Mucosa of stomach (tissue), 1 donor: Measurements from ENCODE around the gene AFG3L2.

Experiments
- H3K27me3 ChIP-seq: one replicate; pipeline ENCODE4 v1.7.0; 2013; ENCODE audit warnings: mild to moderate bottlenecking, low read length; ENCODE audit not compliant: control insufficient read depth, insufficient read depth
- H3K36me3 ChIP-seq: one replicate; pipeline ENCODE4 v1.7.0; 2013; ENCODE audit warnings: low read length; ENCODE audit not compliant: control insufficient read depth, insufficient read depth
- H3K4me1 ChIP-seq: one replicate; pipeline ENCODE4 v1.7.0; 2013; ENCODE audit warnings: mild to moderate bottlenecking, low read length; ENCODE audit not compliant: control insufficient read depth, insufficient read depth
- H3K4me3 ChIP-seq: one replicate; pipeline ENCODE4 v1.7.0; 2013; ENCODE audit warnings: low read length
- H3K9ac ChIP-seq: one replicate; pipeline ENCODE4 v1.7.0; 2013; ENCODE audit warnings: mild to moderate bottlenecking, low read length, moderate library complexity
- H3K9me3 ChIP-seq: one replicate; pipeline ENCODE4 v1.7.0; 2013; ENCODE audit warnings: mild to moderate bottlenecking, low read length, moderate library complexity; ENCODE audit not compliant: control insufficient read depth
- donor health status: Pancreatic carcinoma.

AFG3L2 gene

GRCh38 chr18:12327510-12328178, 49.4 kb downstream of the AFG3L2 start:
- peaks cover 19% of the 10 kb centered on the region for H3K4me1 ChIP-seq
- no peak overlapping the region for H3K9ac ChIP-seq
- no peaks in the 10 kb centered on the region for H3K27me3 ChIP-seq
- no peak overlapping the region for H3K4me3 ChIP-seq
- H3K36me3 ChIP-seq: peaks cover 4% of the 10 kb centered on the region
- no peaks in the 10 kb centered on the region for H3K9me3 ChIP-seq

DNA sequence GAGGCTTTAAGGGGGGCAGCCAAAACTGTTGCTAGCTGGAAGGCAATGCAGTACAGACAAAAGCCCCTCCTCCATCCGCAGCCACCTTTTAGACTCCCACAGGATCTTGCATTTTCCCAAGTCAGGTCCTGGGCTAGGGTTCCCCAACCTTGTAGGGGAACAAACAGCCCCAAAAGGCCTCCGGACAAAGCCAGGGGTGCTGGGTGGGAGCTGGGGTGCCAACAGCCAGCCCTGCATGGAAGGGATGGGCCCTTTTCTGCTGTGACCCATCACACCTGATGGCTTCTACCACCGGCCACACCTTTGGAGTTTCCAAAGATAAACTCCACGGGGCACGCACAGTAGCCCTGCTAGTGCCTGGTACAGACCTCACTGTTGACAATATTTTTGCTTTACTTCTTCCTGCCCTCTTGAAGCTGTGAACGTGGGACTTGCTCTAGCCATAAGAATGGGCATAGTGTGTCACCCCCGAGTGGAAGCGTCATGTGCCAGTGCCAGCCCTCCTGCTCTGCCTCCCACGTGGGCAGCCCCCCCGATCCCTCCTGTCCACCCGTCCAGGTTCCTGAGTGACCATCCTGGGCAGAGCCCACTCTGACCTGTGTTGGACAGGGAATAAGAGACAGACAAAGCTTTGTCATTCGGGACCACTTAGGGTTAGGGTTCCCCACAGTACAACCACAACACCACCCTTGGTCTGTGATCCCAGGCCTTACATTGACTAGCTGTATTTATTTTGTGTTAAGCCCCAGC, 50.1 kb downstream of the AFG3L2 start:
- H3K27me3 ChIP-seq: no peaks in the 10 kb centered on the region
- H3K9me3 ChIP-seq: no peaks in the 10 kb centered on the region
- H3K36me3 ChIP-seq: peaks cover 4% of the 10 kb centered on the region
- no peak overlapping the region for H3K4me3 ChIP-seq
- no peak overlapping the region for H3K9ac ChIP-seq
- H3K4me1 ChIP-seq: peaks cover 19% of the 10 kb centered on the region

DNA sequence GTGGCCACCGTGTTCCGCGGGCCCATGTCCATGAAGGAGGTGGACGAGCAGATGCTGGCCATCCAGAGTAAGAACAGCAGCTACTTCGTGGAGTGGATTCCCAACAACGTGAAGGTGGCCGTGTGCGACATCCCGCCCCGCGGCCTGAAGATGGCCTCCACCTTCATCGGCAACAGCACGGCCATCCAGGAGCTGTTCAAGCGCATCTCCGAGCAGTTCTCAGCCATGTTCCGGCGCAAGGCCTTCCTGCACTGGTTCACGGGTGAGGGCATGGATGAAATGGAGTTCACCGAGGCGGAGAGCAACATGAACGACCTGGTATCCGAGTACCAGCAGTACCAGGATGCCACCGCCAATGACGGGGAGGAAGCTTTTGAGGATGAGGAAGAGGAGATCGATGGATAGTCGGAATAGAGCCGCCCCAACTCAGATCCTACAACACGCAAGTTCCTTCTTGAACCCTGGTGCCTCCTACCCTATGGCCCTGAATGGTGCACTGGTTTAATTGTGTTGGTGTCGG, 51.2 kb downstream of the AFG3L2 start:
- Histone ChIP-seq H3K4me1 (peaks cover 19% of the 10 kb centered on the region), H3K4me3 (no peak overlapping the region), H3K27me3 (no peaks in the 10 kb centered on the region), H3K36me3 (peaks cover 4% of the 10 kb centered on the region), H3K9me3 (no peaks in the 10 kb centered on the region), H3K9ac (no peak overlapping the region)

GRCh38 chr18:12324991-12325725, 51.9 kb downstream of the AFG3L2 start:
- H3K9me3 ChIP-seq: no peaks in the 10 kb centered on the region
- H3K36me3 ChIP-seq: peaks cover 4% of the 10 kb centered on the region
- H3K9ac ChIP-seq: no peak overlapping the region
- peaks cover 19% of the 10 kb centered on the region for H3K4me1 ChIP-seq
- no peak overlapping the region for H3K4me3 ChIP-seq
- no peaks in the 10 kb centered on the region for H3K27me3 ChIP-seq

DNA sequence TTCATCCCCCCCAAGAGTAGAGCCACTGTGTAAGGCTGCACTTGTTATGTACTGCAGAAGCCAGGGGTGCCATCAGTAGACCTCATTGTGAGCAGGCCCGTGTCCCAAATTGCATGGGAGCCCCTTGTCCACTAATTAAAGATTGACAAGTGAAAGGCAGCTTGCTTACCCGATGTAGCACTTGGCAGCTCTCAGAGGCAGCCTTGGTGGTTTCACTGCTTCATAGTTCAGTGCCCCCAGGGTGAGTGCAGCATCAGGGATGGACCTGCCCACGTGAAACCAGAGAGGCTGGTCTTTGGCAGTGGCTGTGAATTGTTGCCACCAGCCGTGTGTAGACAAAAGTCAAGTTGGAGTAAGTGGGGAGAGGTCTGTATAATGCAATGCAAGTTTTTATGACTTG, 55.7 kb downstream of the AFG3L2 start:
- H3K36me3 ChIP-seq: no peaks in the 10 kb centered on the region
- H3K4me1 ChIP-seq: peaks cover 8% of the 10 kb centered on the region

DNA sequence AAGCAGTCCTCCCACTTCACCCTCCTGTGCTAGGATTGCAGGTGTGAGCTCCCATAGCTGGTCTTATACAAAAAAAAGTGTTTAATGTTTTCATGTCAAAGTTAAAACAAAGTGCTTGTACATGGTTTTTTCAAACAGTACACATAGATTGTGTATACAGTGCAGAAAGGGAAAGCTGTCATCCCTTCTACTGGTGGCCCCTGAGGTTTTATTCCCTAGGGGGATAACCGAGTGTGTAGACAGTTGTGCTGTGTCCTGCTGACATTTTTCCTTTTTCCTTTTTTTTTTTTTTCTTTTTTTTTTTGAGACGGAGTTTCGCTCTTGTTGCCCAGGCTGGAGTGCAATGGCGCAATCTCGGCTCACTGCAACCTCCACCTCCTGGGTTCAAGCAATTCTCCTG, 58.2 kb downstream of the AFG3L2 start:
- Histone ChIP-seq H3K4me3 (no peak overlapping the region), H3K4me1 (peaks cover 11% of the 10 kb centered on the region), H3K9ac (no peak overlapping the region), H3K9me3 (no peaks in the 10 kb centered on the region), H3K36me3 (no peaks in the 10 kb centered on the region), H3K27me3 (no peaks in the 10 kb centered on the region)

More for the DNA sequence above, 55.7 kb downstream of the AFG3L2 start:
- Histone ChIP-seq H3K9me3 (no peaks in the 10 kb centered on the region), H3K9ac (no peak overlapping the region), H3K27me3 (no peaks in the 10 kb centered on the region), H3K4me3 (no peak overlapping the region)

DNA sequence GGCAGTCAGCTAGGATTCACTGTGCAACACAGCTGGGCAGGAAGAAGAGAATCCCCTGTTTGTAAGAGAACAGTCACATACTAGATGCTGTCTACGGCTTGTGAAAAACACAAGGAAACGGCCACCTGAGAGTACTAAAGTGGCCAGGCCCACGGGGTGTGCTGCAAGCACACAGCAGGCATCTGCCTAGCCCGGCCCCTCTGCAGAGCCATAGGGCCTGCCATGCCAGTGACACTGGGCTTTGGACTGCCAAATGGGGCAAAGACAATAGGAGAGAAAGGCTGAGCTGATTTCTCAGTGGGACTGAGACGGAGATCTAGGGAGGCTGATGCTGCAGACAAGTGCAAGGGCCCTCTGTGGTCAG, 58.7 kb downstream of the AFG3L2 start:
- H3K27me3 ChIP-seq: no peaks in the 10 kb centered on the region
- peaks cover 16% of the 10 kb centered on the region for H3K4me1 ChIP-seq
- H3K36me3 ChIP-seq: no peaks in the 10 kb centered on the region
- no peak overlapping the region for H3K9ac ChIP-seq
- H3K4me3 ChIP-seq: no peak overlapping the region
- H3K9me3 ChIP-seq: no peaks in the 10 kb centered on the region

DNA sequence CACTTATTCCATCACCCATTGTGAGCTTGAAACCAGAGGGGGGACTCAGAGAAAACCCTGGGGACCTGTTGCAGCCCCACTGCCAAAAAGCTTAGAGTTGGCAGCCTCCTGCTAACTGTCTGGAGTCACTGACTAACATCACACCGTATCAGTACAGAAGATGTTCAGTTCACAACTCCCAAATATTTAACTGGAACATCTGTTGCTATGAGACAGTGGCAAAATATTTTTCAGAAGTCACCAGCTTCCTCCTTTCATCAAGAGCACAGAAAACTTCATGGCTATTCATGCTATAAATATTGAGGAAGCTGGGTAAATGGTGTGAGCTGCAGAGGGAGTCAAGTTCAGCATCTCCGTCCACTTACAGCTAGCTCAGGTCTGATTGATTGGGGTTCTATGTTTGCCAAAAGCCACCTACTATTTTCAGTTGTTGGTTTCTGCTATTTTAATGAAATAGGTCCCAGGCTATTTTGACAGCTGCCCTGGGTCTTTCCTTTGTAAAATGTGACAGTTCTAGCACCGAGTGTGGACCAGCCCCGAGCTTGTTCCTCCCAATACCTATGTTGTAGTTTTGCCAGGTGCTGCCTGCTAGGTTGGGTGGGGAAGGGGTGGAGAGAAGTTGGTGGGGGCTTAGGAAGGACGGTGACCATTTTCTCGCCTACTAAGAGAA, 59.2 kb downstream of the AFG3L2 start:
- no peaks in the 10 kb centered on the region for H3K36me3 ChIP-seq
- no peaks in the 10 kb centered on the region for H3K27me3 ChIP-seq
- peaks cover 18% of the 10 kb centered on the region for H3K4me1 ChIP-seq
- no peak overlapping the region for H3K4me3 ChIP-seq
- no peaks in the 10 kb centered on the region for H3K9me3 ChIP-seq
- H3K9ac ChIP-seq: no peak overlapping the region

DNA sequence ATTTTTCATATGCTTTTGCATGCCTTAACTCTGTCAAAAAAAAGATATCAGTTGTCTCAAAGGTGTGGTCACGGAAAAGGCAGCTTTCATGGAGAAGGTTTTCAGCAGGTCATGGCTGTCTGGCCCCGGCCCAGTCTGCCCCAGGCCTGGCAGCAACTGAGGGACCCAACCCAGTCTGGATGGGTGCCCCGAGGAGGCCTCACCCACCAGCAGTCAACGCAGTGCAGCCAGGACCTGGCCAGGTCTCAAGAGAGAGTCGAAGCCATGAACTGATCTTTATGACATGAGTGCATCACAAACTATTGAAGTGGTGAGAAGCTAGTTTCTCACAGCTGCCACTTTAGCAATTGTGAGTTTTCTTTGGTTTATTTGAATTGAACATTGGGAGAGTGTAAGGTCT, 61.1 kb downstream of the AFG3L2 start:
- Histone ChIP-seq H3K9me3 (no peaks in the 10 kb centered on the region), H3K27me3 (no peaks in the 10 kb centered on the region), H3K36me3 (no peaks in the 10 kb centered on the region), H3K4me3 (no peak overlapping the region), H3K4me1 (peaks cover 18% of the 10 kb centered on the region), H3K9ac (no peak overlapping the region)

GRCh38 chr18:12315490-12315889, 61.5 kb downstream of the AFG3L2 start:
- Histone ChIP-seq H3K9me3 (no peaks in the 10 kb centered on the region), H3K9ac (no peak overlapping the region), H3K36me3 (no peaks in the 10 kb centered on the region), H3K27me3 (no peaks in the 10 kb centered on the region), H3K4me3 (no peak overlapping the region), H3K4me1 (peaks cover 18% of the 10 kb centered on the region)

DNA sequence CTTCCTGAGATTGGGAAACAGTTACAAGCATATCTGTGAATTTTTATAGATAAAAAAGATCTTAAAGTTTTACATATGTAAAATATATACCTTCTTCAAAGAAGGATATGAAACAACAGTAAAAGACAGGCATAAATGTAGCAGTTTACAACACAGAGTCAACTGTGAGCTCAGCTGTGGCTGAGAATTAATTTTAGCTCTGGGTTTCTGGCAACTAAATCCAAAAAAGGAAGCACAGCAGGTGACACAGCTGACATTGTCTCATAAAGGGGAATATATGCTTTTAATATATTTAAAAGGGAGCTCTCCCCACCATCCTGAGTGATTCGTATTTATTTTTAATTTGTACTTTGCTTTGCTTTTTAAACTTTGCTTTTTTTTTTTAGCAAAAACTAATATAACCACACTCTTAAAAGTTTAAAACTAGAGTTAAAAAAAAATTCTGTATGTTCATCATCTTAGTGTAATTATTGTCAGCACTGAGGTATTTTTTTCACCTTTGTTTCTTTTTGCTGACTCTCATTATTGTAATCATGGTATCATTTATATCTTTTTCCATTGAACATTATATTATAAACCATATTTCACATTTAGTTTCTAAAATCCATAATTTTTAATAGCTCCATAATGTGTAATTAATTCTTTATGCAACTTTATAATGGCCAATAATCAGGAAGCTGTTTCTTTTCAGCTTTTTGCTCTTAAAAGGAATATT, 62.3 kb downstream of the AFG3L2 start:
- H3K27me3 ChIP-seq: peaks cover 1% of the 10 kb centered on the region
- peaks cover 18% of the 10 kb centered on the region for H3K4me1 ChIP-seq

More for the DNA sequence above, 62.3 kb downstream of the AFG3L2 start:
- H3K9me3 ChIP-seq: no peaks in the 10 kb centered on the region
- H3K9ac ChIP-seq: no peak overlapping the region
- no peak overlapping the region for H3K4me3 ChIP-seq
- H3K36me3 ChIP-seq: no peaks in the 10 kb centered on the region
